GM19455 (cell line): Measurements from ENCODE around the gene ZDHHC19.
"Not testable (repeated sequence)": the region's sequence is repeated elsewhere in the genome, so short reads cannot be mapped to it uniquely, and the experiment has no call there.

Experiments
- ATAC-seq: cut with Tn5 transposase; IDR thresholded peaks from one replicate; pipeline ENCODE4 v1.9.1; 2021; ENCODE audit not compliant: unreplicated experiment

The ZDHHC19 gene, protein sequence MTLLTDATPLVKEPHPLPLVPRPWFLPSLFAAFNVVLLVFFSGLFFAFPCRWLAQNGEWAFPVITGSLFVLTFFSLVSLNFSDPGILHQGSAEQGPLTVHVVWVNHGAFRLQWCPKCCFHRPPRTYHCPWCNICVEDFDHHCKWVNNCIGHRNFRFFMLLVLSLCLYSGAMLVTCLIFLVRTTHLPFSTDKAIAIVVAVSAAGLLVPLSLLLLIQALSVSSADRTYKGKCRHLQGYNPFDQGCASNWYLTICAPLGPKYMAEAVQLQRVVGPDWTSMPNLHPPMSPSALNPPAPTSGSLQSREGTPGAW

DNA sequence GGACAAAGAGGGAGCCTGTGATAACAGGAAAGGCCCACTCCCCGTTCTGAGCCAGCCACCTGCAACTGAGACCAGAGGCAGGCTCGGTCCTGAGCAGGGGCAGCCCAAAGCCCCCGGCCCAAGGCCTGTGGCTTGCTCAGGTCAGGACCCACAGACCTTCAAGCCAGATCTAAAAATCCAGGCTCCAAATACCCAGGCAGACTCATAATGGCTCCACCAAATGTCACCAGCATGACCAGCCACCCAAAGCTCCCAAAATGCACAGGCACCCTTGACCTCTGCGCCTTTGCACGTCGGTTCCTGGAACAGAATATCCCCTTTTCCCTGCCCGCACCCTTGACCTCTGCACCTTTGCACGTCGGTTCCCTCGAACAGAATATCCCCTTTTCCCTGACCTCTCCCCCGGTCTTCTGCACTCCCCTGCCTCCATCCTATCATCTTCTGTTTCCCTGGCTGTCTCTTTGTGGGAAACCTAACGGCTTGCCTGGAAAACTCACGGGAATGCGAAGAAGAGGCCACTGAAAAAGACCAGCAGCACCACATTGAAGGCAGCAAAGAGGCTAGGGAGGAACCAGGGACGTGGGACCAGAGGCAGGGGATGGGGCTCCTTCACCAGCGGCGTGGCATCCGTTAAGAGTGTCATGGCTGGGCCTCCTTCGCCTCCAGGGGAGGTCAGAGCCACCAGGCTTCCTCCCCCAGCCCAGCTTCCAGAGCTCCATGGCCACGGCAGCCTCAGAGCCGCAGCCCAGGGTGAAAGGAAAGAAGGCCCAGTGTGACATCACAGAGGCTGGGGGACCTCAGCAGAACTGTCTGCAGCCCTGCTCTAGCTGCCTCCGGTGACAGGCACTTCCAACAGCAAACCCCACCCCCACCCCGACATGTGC lies at the start of gene ZDHHC19:
TSS of gene ZDHHC19 (minus strand) at position 728 of the 884 bp plus-strand sequence. CDS start at position 643, 85 bp downstream.
- ATAC-seq, result no peak

DNA sequence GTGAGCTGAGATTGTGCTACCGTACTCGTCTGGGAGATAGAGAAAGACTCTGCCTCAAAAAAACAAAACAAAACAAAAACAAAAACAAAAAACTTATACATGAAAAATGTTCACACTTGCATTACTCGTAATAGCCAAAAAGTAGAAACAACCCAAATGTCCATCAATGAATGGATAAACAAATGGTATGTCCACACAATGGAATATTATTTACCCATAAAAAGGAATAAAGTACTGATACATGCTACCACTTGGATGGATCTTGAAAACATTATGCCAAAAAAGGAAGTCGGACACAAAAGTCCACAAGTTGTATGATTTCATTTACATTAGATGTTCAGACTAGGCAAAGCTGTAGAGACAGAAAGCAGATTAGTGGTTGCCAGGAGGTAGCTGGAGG lies 49.6 kb upstream of the ZDHHC19 start:
- no peak for ATAC-seq

GRCh38 chr3:196255776-196256175 lies 44.6 kb upstream of the ZDHHC19 start:
- ATAC-seq, result no peak

DNA sequence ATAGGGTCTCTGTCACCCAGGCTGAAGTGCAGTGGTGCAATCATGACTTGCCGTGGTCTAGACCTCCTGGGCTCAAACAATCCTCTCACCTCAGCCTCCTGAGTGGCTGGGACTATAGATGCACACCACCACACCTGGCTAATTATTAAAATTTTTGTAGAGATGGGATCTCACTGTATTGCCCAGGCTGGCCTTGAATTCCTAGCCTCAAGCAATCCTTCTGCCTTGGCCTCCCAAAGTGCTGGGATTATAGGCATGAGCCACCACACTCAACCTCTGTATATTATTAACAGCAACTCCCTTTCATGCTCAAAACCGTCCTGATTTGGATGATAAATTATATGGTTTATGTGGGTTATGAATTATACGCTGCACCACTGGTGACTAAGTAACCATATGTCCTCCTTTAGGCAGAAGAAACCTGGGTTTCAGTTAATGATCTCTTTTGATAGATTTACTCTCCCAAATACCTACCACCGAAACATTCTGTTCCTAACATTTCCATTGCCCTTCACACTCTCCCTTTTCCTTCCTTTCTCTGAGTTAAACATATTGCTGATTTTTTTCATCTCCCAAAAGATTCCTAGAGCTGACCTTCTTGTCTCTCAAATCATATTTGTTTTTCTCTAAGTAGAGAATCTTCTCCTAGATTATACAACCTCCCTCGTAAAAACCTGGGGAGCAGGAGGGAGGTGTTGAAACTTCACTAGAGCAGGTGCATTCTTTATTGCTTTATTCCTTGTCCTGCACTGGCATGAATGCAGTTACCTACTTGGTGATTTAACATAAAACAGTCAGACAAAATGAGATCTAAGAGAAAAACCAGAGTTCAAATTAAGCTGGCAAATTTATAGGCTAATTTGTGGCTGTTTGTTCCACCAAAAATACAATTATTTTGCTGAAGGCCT lies 43.4 kb upstream of the ZDHHC19 start:
- no peak for ATAC-seq

DNA sequence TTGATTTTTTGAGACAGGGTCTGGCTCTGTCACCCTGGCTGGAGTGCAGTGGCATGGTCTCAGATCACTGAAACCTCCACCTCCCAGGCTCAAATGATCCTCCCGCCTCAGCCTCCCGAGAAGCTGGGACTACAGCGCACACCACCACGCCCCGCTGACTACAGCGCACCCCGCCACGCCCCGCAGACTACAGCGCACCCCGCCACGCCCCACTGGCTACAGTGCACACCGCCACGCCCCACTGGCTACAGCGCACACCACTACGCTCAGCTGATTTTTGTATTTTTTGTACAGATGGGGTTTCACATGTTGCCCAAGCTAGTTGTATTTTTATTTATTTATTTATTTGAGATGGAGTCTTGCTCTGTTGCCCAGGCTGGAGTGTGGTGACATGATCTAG lies 40.7 kb upstream of the ZDHHC19 start:
- ATAC-seq, result no peak

- ATAC-seq, result no peak
These were observed 35.6 kb upstream of the ZDHHC19 start for GRCh38 chr3:196246612-196247308.

GRCh38 chr3:196244166-196244565 lies 33.0 kb upstream of the ZDHHC19 start:
- ATAC-seq, result not testable (repeated sequence)

GRCh38 chr3:196241704-196242103 lies 30.5 kb upstream of the ZDHHC19 start:
- ATAC-seq, result no peak

DNA sequence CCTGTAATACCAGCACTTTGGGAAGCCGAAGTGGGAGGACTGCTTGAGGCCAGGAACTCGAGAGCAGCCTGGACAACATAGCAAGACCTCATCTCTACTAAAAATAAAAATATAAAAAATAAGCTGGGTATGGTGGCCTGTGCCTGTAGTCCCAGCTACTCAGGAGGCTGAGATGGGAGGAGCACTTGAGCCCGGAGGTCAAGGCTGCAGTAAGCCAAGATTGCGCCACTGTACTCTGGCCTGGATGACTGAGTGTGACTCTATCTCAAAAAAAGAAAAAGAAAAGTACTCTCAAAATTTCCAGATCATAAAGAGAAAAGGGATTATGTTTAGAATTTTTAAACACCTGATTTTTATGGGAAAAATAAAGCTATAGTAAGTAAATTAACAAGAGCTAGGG lies 29.2 kb upstream of the ZDHHC19 start:
- ATAC-seq, result no peak

DNA sequence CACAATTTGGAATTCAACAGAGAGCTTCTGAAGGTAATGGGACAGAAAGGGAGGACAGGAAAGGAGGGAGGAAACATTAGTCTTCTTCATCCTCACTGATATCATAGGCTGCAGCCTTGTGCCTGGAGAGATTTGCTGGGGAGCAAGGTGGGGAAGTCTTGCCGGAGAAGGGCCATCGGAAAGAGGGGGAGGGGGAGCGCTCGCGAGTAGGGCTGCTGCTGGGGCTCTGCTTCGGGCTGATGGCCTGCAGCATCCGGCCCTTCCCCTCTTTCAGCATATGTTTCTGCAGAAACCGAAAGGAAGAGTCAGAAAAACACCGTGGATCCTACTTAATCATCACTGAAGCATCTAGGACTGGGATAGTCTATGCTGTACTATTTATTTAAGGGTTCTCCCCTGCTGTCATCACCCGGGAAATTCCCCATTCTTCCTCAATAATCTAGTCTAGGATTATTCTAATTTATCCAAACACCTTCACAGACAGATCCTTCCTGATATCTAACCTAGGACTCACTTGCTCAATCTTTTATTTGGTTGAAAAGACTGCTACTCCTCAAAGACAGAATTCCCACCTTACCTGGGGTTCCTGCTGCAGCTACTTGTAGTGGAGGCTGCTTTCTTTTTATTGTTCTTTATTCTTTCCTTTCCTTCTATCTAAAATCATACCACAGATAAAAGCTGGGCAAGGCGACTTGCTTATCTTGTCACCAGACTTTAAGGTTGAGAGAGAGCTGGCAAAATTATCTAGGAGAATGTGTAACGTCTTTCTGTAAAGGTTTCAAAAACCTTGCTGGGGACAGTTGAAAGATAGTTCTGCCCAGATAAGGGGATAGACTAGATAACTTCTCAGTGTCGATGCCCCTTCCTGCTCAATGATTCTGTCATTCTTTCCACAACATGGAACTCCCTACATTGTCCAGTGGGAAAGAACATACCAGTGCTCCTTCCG lies 27.7 kb upstream of the ZDHHC19 start:
- ATAC-seq, result no peak

- ATAC-seq, result no peak
These were observed 26.0 kb upstream of the ZDHHC19 start for GRCh38 chr3:196237203-196237602.

- ATAC-seq, result no peak
These were observed 25.0 kb upstream of the ZDHHC19 start for GRCh38 chr3:196236223-196236622.

GRCh38 chr3:196235452-196236122 lies 24.4 kb upstream of the ZDHHC19 start:
- ATAC-seq, result no peak

DNA sequence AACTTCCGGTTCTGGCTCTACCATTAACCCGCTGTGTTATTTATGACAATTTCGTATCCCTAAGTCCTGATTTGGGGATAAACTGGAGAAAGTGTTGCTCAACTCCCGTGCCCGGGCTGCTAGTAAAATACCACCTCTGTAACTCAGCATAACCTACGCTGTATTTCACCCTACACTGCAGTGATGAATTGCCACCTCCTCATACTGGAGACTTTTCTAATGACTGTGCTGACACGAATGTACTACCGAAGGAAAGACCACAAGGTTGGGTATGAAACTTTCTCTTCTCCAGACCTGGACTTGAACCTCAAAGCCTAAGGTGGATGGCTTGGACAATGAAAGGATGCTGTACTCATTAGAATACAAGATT lies 21.7 kb upstream of the ZDHHC19 start:
- ATAC-seq, result no peak

GRCh38 chr3:196232154-196232881 lies 21.1 kb upstream of the ZDHHC19 start:
- no peak for ATAC-seq

DNA sequence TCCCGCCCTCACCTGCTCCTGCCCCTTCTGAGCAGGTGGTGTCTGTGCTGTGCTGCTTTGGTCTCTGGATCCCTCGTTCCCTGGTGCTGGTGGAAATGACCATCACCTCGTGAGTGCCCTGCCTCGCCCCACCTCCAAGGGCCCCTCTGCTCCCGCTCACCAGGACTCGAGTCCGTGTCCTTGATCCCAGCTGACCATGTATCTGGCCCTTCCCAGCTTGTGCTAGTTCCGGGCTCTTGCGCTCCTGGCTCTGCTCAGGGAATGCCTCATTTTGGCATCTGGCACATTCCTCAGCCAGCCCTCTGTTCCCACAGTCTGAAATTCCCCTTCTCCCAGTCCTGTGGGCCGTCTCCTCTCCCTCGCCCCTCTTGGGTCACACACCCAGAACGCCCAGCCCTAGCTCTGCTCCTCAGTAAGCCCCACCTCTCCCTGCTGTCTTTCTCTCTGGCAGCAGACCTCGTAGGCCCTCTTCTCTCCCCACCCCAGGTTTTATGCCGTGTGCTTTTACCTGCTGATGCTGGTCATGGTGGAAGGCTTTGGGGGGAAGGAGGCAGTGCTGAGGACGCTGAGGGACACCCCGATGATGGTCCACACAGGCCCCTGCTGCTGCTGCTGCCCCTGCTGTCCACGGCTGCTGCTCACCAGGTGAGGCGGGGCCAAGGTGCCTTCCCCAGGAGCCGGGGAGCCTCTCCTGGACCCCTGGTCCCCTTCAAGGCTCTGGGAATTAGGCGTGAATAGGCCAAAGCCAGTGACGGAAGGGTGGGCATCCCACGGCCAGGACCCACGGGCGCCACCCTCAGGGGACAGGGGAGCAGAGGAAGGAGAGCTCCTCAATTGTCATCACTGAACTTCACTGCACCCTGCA lies 16.7 kb upstream of the ZDHHC19 start:
- ATAC-seq, result no peak

- ATAC-seq, result no peak
These were observed 15.9 kb upstream of the ZDHHC19 start for GRCh38 chr3:196227121-196227561.
